Lung microvascular endothelial cell (primary cell): ENCODE measurements around the gene SPATA13. TPM values are rescaled to one million over a fixed set of nuclear protein-coding genes. Genes with fewer than 3 reads are reported as not detected.

Experiments
- DNase-seq, 2 donors: peaks; one replicate each; pipeline versions ENCODE4 v3.0.0 to v3.0.0-alpha.2; 2010; ENCODE audit warnings: low read depth in 2 of 2
- total RNA-seq: library from RNA; depleted of rRNA; stranded (reverse); fragments of >200 nt; gene quantifications from 2 replicates; pipeline ENCODE4 v1.2.1, GENCODE V29; 2014

SPATA13 gene
- total RNA-seq, 1 donor from 2014 or later = 0.99 TPM

DNA sequence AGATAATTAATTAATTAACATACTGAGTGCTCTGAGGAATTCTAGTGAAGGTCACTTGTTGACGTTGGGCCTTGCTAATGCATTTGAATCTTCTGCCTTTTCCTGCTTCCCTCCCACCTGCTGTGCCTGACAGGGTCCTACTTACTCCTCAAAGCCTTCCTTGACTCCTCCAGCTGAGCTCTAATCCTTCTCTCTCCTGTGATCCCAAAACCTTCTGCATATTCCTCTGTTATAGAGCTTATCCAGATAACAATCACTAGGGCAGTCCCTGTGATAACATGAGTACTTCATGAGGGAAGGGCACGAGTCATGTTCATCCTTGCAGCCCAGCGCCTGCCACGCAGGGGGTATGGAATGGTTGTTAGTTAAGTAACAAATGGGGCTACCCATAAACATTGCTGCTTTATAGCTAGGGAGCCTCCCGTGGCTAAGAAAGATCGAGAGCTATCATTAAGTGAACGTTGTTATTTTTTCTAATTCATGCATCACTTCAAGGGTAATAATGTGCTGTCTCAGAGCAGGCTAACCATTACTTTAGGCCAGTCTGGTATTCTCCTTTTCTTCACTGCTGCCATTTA, 19.1 kb upstream of the SPATA13 start:
- DNase-seq = no peak

GRCh38 chr13:24142453-24142852, 18.1 kb upstream of the SPATA13 start:
- no peak for DNase-seq

DNA sequence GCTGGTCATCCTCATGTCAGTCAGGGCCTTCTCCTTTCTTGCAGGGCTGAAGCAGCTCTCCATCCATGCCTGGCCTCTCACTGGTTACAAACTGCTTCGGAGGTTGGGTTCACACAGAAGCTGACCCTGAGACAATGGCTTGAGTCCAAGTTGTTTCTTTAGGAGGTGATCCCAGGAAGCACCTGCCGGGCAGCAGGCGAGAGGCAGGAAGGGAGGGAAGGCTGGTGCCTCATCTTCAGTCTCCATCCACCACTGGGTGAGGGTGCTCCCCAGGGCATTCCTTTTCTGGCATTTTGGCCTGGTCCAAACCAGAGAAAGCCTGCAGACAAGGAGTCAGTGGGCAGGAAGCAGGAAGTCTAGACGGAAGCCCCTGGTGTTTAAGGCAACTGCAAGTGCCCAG, 17.6 kb upstream of the SPATA13 start:
- peak in 1 of 2 donors; percentile 71 for DNase-seq

GRCh38 chr13:24145240-24145639, 15.3 kb upstream of the SPATA13 start:
- no peak for DNase-seq

DNA sequence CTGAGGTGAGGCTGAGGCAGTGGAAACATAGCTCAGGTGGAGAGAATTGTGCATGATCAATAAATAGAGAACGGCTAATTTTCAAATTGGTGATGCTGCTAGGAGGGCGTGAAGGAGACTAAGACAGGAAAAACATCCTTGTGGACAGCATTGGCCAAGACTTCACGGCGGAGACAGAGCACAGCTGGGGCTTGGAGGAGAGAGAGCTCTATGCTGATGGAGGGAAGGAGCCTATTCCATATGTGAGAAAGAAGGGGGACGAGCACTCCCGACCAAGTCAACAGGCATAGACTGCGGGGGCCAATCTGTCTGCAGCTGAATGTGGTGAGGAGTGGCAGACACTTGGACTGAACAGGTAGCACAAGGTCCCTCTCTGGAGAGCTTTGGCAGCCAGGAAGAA, 14.8 kb upstream of the SPATA13 start:
- DNase-seq = no peak

GRCh38 chr13:24146961-24147569, 13.5 kb upstream of the SPATA13 start:
- no peak for DNase-seq

DNA sequence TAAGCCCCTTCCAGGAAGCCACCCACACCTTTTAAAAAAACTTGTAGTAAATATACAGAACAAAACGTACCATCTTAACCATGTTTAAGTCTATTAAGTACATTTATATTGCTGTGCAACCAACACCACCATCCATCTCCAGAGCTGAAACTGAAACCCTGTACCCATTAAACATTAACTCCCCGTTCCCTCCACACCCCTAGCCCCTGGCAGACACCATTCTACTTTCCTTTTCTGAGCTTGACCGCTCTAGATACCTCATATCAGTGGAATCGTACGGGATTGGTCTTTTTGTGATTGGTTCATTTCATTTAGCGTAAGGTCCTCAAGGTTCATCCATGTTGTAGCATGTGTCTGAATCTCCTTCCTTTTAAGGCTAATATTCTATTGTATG, 13.0 kb upstream of the SPATA13 start:
- DNase-seq = no peak

GRCh38 chr13:24148414-24149235, 11.9 kb upstream of the SPATA13 start:
- peak; percentile 45 to 96 for DNase-seq

DNA sequence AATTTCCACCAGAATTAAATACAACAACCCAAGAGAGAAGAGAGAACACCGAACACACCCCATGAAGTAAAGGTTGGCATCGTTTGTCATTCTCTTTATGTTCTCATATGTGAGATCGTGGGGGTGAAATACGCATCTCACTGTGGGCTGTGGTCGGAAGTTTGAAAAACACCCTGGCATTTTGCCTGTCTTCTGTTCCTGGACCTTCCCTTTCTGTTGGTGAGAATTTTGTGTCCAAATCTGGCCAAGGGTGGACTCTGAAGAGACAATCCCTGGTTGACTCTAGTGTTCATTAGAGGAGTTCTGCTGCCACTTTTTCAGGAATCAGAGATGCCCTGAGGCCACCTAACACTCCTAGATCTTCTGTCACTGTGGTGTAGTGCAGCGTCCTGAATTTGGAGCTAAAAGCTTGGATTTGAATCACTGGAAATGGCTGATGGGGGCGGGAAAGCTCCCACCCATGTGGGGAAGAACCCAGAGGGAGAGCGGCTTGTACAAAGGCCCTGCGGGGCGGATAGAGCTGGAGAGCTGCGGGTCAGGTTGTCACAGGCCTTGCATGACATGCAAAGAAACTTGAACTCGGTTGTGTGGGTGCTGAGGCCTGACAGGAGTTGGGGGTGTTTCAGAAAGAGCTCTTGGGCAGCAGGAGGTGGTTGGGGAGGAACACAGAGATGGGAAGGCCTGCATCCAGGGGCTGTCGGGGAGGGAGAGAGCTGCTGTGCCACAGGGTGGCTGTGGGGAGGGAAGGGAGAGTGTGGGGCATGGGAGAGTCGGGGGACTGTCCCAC, 11.1 kb upstream of the SPATA13 start:
- DNase-seq = peak in 1 of 2 donors; percentile 38

- DNase-seq = no peak
Observed at GRCh38 chr13:24150572-24150971, 9.9 kb upstream of the SPATA13 start.

DNA sequence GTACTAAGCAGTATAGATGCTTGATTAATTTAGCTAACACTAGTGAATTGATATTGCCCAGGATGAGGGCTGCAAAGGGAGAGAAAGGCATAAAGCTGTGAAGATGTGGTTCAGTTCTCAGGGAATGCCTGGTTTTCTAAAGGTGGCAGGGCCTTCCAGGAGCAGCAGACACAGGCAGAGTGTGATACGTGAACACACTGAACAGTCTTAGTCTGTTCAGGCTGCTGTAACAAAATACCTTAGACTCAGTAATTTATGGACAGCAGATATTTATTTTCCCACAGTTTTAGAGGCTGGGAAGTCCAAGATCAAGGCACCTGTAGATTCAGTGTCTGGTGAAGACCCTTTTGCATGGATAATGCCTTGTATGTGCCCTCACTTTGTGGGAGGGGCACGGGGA, 8.7 kb upstream of the SPATA13 start:
- DNase-seq = no peak

- DNase-seq = no peak
Observed at GRCh38 chr13:24152292-24153214, 8.0 kb upstream of the SPATA13 start.

DNA sequence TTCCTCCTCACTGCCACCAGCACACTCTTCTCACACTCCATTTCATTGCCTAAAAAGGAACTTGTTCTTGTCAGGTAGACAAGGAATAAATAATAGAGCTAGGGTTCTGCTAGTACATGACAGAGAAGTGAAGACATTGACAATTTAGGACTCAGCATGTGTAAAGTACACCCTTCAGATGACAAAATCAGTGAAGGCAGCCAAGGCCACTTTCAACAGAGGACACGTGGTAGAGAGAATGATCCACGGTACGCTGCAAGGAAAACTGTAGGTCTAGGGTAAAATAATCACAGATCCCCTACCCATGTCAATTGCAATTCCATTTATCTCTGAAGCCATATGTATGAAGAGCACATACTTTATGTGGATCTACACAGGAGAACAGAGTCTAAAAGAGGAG, 7.2 kb upstream of the SPATA13 start:
- no peak for DNase-seq

GRCh38 chr13:24153979-24154701, 6.4 kb upstream of the SPATA13 start:
- DNase-seq = no peak

DNA sequence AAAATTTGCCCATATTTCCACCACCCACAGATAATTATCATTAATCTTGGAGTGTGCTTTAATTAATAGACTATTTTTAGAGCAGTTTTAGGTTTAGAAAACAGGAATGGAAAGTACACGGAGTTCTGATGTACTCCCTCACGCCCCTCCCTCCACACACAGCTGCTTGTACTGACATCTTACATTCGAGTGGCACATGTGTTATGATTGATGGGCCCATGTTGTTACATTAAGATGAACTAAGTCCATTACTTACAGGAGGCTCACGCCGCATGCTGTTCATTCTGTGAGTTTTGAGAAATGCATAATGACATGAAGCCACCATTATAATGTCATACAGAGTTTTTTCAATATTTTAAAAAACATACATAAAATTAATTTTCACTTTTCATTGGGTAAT, 1.2 kb upstream of the SPATA13 start:
- no peak for DNase-seq

GRCh38 chr13:24161010-24161775, 673 bp downstream of the SPATA13 start:
- DNase-seq = peak in 1 of 2 donors; percentile 34

- DNase-seq = no peak
Observed at GRCh38 chr13:24161980-24162525, 1.5 kb downstream of the SPATA13 start.

- no peak for DNase-seq
Observed at GRCh38 chr13:24162604-24163003, 2.1 kb downstream of the SPATA13 start.

DNA sequence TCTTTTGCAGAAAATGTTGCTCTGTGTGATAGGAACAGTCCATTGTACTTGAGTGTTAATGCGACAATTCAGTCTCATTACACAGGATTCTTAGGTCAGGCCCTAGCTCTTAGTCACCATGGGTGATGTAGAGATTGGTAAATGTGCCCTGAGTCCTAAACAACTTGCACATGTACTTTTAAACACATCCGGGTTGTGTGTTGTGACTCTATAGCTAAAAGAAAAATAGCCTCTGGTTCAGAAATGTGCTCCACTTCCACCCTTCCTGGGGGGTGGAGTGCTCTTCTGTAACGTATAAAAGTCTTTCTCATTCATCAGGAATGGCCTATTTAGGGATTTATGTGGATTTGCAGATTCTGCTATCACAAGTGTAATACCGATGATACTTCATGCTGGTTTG, 5.2 kb downstream of the SPATA13 start:
- DNase-seq = peak in 1 of 2 donors; percentile 63
